Esophagus squamous epithelium (tissue), 5 donors: ENCODE results near the gene NPLOC4. TPM values are rescaled to one million over a fixed set of nuclear protein-coding genes. Genes with fewer than 3 reads are reported as not detected.

ENCODE experiments used
- DNase-seq: peaks from one replicate; lab custom pipeline; 2025; lab: John Stamatoyannopoulos, UW
- H3K27ac ChIP-seq, 4 donors: fragments of 200-600 bp; sonication (generic); one replicate each; pipeline ENCODE4 v1.5.1; 2016 to 2019; ENCODE audit warnings: mild to moderate bottlenecking in 1 of 4
- H3K27me3 ChIP-seq, 4 donors: fragments of 200-600 bp; sonication (generic); 1 replicate in 3 of 4; 2 replicates in 1 of 4; pipeline versions ENCODE4 v1.5.1 to v1.6.0; 2017 to 2021; ENCODE audit warnings: antibody characterized with exemption in 1 of 4
- H3K36me3 ChIP-seq, 3 donors: fragments of 200-600 bp; sonication (generic); one replicate each; pipeline ENCODE4 v1.5.1; 2016 to 2019
- H3K4me1 ChIP-seq, 3 donors: fragments of 200-600 bp; sonication (generic); one replicate each; pipeline ENCODE4 v1.5.1; 2017 to 2019
- H3K4me3 ChIP-seq, 4 donors: fragments of 200-600 bp; sonication (generic); 1 replicate in 3 of 4; 2 replicates in 1 of 4; pipeline ENCODE4 v1.5.1; 2016 to 2019; ENCODE audit warnings: mild to moderate bottlenecking in 2 of 4, moderate library complexity in 1 of 4
- H3K9me3 ChIP-seq, 3 donors: fragments of 200-600 bp; sonication (generic); one replicate each; pipeline ENCODE4 v1.5.1; 2016 to 2019
- CTCF ChIP-seq, 6 experiments: fragments of 450-650 bp in 4 of 6; fragments of 200-600 bp in 2 of 6; sonication (generic) in 2 of 6; IDR thresholded peaks; one replicate each; pipeline ENCODE4 v1.5.1; 2016 to 2019; ENCODE audit warnings: antibody characterized with exemption in 6 of 6, mild to moderate bottlenecking in 4 of 6, moderate library complexity in 4 of 6
- POLR2A ChIP-seq, 4 donors: fragments of 450-650 bp; IDR thresholded peaks; one replicate each; pipeline ENCODE4 v1.6.1; 2017; ENCODE audit warnings: antibody characterized with exemption in 4 of 4, mild to moderate bottlenecking in 4 of 4, moderate library complexity in 3 of 4
- WGBS, 2 donors: methylation state at CpG; one replicate each; pipeline ENCODE4 v1.1.5; 2018; 5-methylcytosine and 5-hydroxymethylcytosine counted together
- intact Hi-C: fragments of 100-400 bp; cut with DNase I; formaldehyde crosslinking; loops from one replicate; pipeline ENCODE4 v1.15.0; 2022
- total RNA-seq, 4 donors: library from RNA; depleted of rRNA; stranded (reverse); fragments of >200 nt; gene quantifications; one replicate each; pipeline ENCODE4 v1.1.0, GENCODE V29; 2016
- donor health status: DM: yes; HTN: yes; CAD: no.

Gene NPLOC4
- total RNA-seq, 4 donors from 2014 or later, result 49.0 to 80.9 (median 62.4) TPM

GRCh38 chr17:81638683-81639082, 1.8 kb upstream of the NPLOC4 start:
- no peak overlapping the region for H3K4me3 ChIP-seq
- 61 to 70% methylated on average over 4 of the region's 4 CpGs for WGBS, 2 donors
- intact Hi-C loops, result no loop called here
- DNase-seq, result no peak
- peaks cover 17 to 53% (median 36%) of the 10 kb centered on the region in 3 donors for H3K4me1 ChIP-seq
- TF ChIP-seq CTCF (IDR thresholded peaks at IDR 0.05), result no peak
- TF ChIP-seq POLR2A (IDR thresholded peaks at IDR 0.05), result no peak
- no peak overlapping the region for H3K27ac ChIP-seq
- H3K36me3 ChIP-seq, result no peaks in the 10 kb centered on the region
- H3K9me3 ChIP-seq, result no peaks in the 10 kb centered on the region
- no peaks in the 10 kb centered on the region for H3K27me3 ChIP-seq

- TF ChIP-seq CTCF (IDR thresholded peaks at IDR 0.05), result no peak
- Histone ChIP-seq H3K4me1 (peaks cover 12 to 50% (median 25%) of the 10 kb centered on the region in 3 donors), H3K27ac (peak overlapping the region; percentile 92 to 99 (median 96)), H3K4me3 (peak overlapping the region; percentile 80 to 98 (median 90)), H3K36me3 (peaks cover 0 to 13% (median 0%) of the 10 kb centered on the region in 3 donors), H3K9me3 (no peaks in the 10 kb centered on the region), H3K27me3 (no peaks in the 10 kb centered on the region)
- WGBS, 2 donors, result 34 to 35% methylated on average over 18 of the region's 18 CpGs
- no peak for DNase-seq
- intact Hi-C loops, result no loop called here
Observed at GRCh38 chr17:81635973-81636504, 873 bp downstream of the NPLOC4 start.

GRCh38 chr17:81635431-81635830, 1.5 kb downstream of the NPLOC4 start:
- WGBS, 2 donors, result 19 to 92% methylated on average over 5 of the region's 5 CpGs
- H3K4me3 ChIP-seq, result peak overlapping the region in 3 of 4 donors; percentile 88 to 98 (median 91)

GRCh38 chr17:81631482-81631881, 5.4 kb downstream of the NPLOC4 start:
- no peak overlapping the region for H3K27ac ChIP-seq
- WGBS, 2 donors, result 80 to 81% methylated on average over 6 of the region's 7 CpGs
- intact Hi-C loops, result no loop called here
- DNase-seq, result no peak
- H3K9me3 ChIP-seq, result no peaks in the 10 kb centered on the region
- peaks cover 7 to 58% (median 22%) of the 10 kb centered on the region in 3 donors for H3K36me3 ChIP-seq
- H3K4me3 ChIP-seq, result no peak overlapping the region
- H3K4me1 ChIP-seq, result peaks cover 12 to 40% (median 20%) of the 10 kb centered on the region in 3 donors
- no peaks in the 10 kb centered on the region for H3K27me3 ChIP-seq
- TF ChIP-seq CTCF (IDR thresholded peaks at IDR 0.05), result no peak
- no peak for TF ChIP-seq POLR2A (IDR thresholded peaks at IDR 0.05)

More at GRCh38 chr17:81635431-81635830, 1.5 kb downstream of the NPLOC4 start:
- Histone ChIP-seq H3K27me3 (no peaks in the 10 kb centered on the region), H3K27ac (peak overlapping the region in 3 of 4 donors; percentile 92 to 99 (median 95)), H3K4me1 (peaks cover 12 to 50% (median 25%) of the 10 kb centered on the region in 3 donors), H3K9me3 (no peaks in the 10 kb centered on the region), H3K36me3 (peaks cover 0 to 19% (median 0%) of the 10 kb centered on the region in 3 donors)
- intact Hi-C loops, result no loop called here
- TF ChIP-seq POLR2A (IDR thresholded peaks at IDR 0.05) (no peak), CTCF (IDR thresholded peaks at IDR 0.05) (no peak)
- DNase-seq, result no peak

- intact Hi-C loops, result no loop called here
- 89% methylated on average over 7 of the region's 8 CpGs for WGBS, 2 donors
- Histone ChIP-seq H3K27ac (no peak overlapping the region), H3K9me3 (no peaks in the 10 kb centered on the region), H3K27me3 (no peaks in the 10 kb centered on the region), H3K4me3 (no peak overlapping the region), H3K36me3 (peaks cover 10 to 70% (median 28%) of the 10 kb centered on the region in 3 donors), H3K4me1 (peaks cover under 1 to 28% (median 12%) of the 10 kb centered on the region in 3 donors)
- no peak for DNase-seq
- no peak for TF ChIP-seq POLR2A (IDR thresholded peaks at IDR 0.05)
- TF ChIP-seq CTCF (IDR thresholded peaks at IDR 0.05), result no peak
Observed at GRCh38 chr17:81630274-81630673, 6.6 kb downstream of the NPLOC4 start.
